ENCODE results near the gene CRYL1.

The CRYL1 gene

DNA sequence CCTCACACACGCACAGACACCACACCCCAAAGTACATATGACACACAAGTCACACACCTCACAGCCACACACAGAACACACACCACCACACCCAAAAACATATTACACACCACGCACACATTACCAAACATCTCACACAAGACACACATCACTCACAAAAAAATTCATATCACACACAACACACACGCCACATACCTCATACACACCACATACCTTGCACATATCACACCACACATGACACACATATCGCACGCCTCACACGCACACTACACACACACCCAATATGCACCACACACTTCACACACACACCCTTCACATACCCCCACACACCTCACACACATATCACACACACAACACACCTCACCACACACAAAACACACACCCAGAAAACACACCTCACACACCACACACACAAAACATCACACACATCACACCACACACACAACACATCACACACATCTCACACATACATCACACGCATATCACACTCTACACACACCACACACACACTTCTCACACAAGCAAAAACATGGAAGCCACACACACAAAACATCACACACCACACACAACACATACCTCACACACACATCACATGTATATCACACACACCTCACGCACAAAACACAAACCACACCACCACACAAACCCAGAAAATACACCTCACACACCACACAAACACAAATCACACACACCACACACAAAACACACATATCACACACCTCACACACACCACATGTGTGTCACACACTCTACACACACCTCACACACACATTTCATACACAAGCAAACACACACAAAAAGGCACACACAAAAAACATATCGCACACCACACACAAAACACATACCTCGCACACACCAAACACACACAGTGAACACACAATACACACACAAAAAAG, 132.1 kb downstream of the CRYL1 start:
- no peak for DNase-seq (ENCODE audit: low read depth)
- TF ChIP-seq CTCF (IDR thresholded peaks at IDR 0.05; ENCODE audit: insufficient read depth, low read depth, low read length, missing control alignments), result no peak
- no peak overlapping the region for H3K4me3 ChIP-seq (ENCODE audit: low read length)

DNA sequence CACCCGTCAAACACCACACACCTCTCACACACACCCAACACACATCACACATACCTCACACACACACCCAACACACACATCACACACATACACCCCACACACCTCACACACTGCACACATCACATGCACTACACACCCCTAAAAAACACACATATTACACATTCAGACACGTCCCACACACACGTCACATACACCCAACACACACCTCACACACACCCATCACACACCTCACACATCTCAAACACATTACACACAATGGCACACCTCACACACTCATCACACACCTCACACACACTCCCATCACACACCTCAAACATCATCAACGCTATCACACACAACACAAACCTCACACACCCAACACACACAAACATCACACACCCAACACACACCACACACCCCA, 133.1 kb downstream of the CRYL1 start:
- DNase-seq (ENCODE audit: low read depth), result no peak
- TF ChIP-seq CTCF (IDR thresholded peaks at IDR 0.05; ENCODE audit: insufficient read depth, low read depth, low read length, missing control alignments), result no peak
- H3K4me3 ChIP-seq (ENCODE audit: low read length), result no peak overlapping the region

DNA sequence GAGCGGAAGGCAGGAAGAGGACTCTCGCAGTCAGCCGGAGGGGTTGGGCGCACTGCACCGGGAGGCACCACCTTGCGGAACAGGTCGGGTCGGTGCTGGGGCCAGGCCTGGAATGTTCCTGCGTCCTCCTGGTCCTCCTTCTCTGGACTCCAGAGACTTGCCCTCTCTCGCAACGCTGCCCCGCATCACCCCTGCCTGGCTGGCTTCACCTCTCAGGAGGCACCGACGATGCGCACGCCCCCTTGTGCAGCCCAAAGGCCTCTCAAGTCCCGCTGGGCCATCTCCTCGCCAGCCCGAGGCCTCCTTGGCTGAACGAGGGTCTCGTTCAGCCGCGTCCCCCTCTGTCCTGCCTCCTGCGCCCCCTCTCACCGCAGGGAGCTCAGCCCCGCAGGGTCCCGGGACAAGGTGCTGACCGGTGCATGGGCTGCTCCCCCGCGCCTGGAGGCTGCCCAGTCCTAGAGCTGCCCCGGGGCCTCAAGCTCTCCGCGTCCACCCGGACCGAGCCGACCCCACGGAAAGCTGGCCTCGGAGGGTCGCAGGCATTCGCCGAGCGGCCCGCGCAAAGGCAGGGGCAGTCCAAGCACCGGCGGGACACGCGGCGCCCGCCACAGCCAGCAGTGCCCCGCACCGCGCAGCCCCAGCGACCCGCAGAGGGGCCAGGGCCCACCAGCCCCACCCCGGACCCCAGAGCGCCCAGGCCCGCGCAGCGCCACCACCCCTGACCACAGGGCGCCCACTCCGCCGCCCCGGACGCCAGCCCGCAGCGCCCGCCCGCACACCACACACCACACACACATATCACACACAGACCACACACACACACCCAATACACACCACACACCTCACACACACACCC, 133.8 kb downstream of the CRYL1 start:
- H3K4me3 ChIP-seq (ENCODE audit: low read length), result no peak overlapping the region
- peak; percentile 59 for DNase-seq (ENCODE audit: low read depth)
- no peak for TF ChIP-seq CTCF (IDR thresholded peaks at IDR 0.05; ENCODE audit: insufficient read depth, low read depth, low read length, missing control alignments)

DNA sequence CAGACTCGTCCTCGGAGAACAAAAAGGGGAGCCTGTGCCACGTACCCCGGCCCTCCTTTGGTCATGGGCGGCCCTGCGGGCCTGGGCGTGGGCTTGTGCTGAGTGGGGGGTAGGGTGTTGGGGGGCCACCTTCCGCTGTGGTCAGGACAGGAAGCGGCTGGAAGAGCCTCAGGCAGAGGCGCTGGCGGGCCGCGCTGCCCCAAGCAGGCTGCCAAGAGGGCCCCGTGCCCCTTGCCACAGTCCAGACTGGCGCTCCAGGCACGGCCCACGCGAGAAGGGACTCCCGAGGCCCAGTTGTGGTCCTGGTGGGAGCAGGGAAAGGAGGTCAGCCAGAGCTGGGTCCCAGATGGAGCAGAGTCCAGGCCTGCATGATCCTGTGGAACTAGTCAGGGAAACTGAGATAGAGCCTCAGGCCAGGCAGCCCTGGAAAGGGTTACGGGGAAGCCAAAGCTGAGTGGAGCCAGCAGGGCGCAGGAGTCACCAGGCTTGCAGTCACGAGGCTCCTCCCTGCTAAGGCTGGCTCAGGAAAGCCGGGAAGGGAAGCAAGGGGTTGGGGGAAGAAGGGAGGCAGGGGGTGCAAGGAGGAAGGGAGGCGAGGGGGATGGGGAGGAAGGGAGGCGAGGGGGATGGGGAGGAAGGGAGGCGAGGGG, 135.0 kb downstream of the CRYL1 start:
- H3K4me3 ChIP-seq (ENCODE audit: low read length), result no peak overlapping the region
- no peak for DNase-seq (ENCODE audit: low read depth)
- TF ChIP-seq CTCF (IDR thresholded peaks at IDR 0.05; ENCODE audit: insufficient read depth, low read depth, low read length, missing control alignments), result no peak

DNA sequence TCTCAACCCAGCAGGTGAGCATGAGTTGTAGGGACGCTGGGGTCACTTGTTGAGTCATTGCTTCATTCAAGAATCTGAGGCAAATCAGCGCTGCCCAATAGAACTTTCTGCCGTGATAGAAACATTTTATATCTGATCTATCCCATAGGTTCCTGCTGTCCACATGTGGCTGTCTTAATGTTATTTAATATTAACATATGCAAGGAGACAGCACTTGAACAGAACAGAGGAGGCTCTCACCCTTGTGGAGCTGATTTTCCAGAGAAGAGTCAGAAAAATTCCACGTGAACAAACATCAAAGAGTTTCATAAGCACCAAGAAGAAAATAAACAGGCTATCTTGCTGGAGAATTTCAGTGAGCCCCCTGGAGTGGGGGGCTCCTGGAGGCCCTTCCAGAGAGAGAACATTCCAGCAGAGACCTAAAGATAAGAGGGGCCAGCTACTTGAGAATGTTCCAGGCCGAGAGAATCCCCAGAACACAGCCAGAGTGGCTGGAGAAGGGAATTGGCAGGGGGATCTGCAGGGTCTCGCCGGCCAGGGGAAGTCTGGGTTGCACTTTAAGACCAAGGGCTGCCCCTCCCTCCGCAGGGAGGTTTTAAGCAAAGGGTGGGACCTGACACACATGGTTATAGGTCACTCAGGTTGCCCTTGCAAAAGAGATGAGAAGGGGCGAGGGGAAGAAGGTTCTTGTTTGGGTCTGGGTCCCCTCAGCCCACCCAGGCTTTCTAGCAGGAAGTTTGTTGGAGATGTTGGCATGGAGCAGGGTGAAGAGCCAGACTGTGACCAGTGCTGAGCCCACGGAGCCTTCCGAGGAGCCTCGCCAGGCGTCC, 135.7 kb downstream of the CRYL1 start:
- DNase-seq (ENCODE audit: low read depth), result no peak
- TF ChIP-seq CTCF (IDR thresholded peaks at IDR 0.05; ENCODE audit: insufficient read depth, low read depth, low read length, missing control alignments), result no peak
- H3K4me3 ChIP-seq (ENCODE audit: low read length), result no peak overlapping the region

GRCh38 chr13:20388184-20388583, 137.5 kb downstream of the CRYL1 start:
- H3K4me3 ChIP-seq (ENCODE audit: low read length), result no peak overlapping the region
- no peak for TF ChIP-seq CTCF (IDR thresholded peaks at IDR 0.05; ENCODE audit: insufficient read depth, low read depth, low read length, missing control alignments)
- no peak for DNase-seq (ENCODE audit: low read depth)

Measured in epithelial cell of esophagus (primary cell).